Measurements from ENCODE around the gene HMMR. TPM values are rescaled to one million over a fixed set of nuclear protein-coding genes. Genes with fewer than 3 reads are reported as not detected.

The HMMR gene
- total and polyA plus RNA-seq, 2 donors from 2014 or later: 0.58 to 0.91 TPM

DNA sequence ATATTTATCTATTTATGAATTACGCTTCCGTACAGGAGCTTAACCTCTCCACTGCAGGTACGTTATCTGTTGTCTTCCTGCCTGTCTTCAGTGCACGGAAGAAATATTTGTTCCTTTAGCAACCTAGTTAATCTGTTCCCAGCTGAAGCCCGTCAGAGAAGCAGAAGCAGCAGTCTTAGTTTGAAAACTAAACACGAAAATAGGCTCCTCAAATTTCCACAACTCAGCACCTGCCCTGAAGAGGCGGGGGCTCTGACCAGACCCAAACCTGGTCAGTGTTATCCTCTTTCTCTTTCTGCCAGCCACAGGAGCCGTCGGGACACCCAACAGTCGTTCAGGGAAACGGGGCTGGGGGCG, 992 bp upstream of the HMMR start:
- FAIRE-seq: no peak

GRCh38 chr5:163459819-163460561, 442 bp upstream of the HMMR start, which contains the start of gene NUDCD2:
NUDCD2 (minus strand) TSS chr5:163460102; CDS start chr5:163460050, 52 bp downstream.
- FAIRE-seq (no peak), DNase-seq (peak; percentile 98 to 99 (median 99))
- TF ChIP-seq, protein P1, sequence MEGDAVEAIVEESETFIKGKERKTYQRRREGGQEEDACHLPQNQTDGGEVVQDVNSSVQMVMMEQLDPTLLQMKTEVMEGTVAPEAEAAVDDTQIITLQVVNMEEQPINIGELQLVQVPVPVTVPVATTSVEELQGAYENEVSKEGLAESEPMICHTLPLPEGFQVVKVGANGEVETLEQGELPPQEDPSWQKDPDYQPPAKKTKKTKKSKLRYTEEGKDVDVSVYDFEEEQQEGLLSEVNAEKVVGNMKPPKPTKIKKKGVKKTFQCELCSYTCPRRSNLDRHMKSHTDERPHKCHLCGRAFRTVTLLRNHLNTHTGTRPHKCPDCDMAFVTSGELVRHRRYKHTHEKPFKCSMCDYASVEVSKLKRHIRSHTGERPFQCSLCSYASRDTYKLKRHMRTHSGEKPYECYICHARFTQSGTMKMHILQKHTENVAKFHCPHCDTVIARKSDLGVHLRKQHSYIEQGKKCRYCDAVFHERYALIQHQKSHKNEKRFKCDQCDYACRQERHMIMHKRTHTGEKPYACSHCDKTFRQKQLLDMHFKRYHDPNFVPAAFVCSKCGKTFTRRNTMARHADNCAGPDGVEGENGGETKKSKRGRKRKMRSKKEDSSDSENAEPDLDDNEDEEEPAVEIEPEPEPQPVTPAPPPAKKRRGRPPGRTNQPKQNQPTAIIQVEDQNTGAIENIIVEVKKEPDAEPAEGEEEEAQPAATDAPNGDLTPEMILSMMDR (IDR thresholded peaks at IDR 0.05; ENCODE audit: borderline replicate concordance, extremely low read depth, insufficient read depth): no peak
- H3K27ac ChIP-seq (ENCODE audit: low read depth in 2 of 2, low read length in 2 of 2): peak within 1 kb of the TSS; percentile 98 to 100
- H3K4me3 ChIP-seq (ENCODE audit: low read length in 3 of 3): peak within 1 kb of the TSS; percentile 96 to 100 (median 100)
- peaks cover 0 to 3% (median 2%) of the 10 kb centered on the region in 3 donors for H3K36me3 ChIP-seq (ENCODE audit: control insufficient read depth in 2 of 3, insufficient read depth in 3 of 3, low read length in 3 of 3)
- intact Hi-C loops (cut with DNase I): no loop called here
- no peaks in the 10 kb centered on the region for H3K27me3 ChIP-seq (ENCODE audit: control insufficient read depth, insufficient read depth, low read length)
- H3K9ac ChIP-seq (ENCODE audit: low read length in 3 of 3): peak within 1 kb of the TSS; percentile 41 to 100 (median 83)
- no peaks in the 10 kb centered on the region for H3K9me3 ChIP-seq (ENCODE audit: control insufficient read depth in 2 of 3, insufficient read depth in 1 of 3, low read length in 3 of 3)
- H3K4me1 ChIP-seq (ENCODE audit: control insufficient read depth in 2 of 3, insufficient read depth in 2 of 3, low read depth in 1 of 3, low read length in 3 of 3): peaks cover 0 to 5% (median 4%) of the 10 kb centered on the region in 3 donors

More for the DNA sequence above, 992 bp upstream of the HMMR start:
- peaks cover 0 to 3% (median 2%) of the 10 kb centered on the region in 3 donors for H3K36me3 ChIP-seq (ENCODE audit: control insufficient read depth in 2 of 3, insufficient read depth in 3 of 3, low read length in 3 of 3)
- no peaks in the 10 kb centered on the region for H3K27me3 ChIP-seq (ENCODE audit: control insufficient read depth, insufficient read depth, low read length)
- peaks cover 0 to 5% (median 4%) of the 10 kb centered on the region in 3 donors for H3K4me1 ChIP-seq (ENCODE audit: control insufficient read depth in 2 of 3, insufficient read depth in 2 of 3, low read depth in 1 of 3, low read length in 3 of 3)
- peak overlapping the region; percentile 24 to 100 (median 83) for H3K9ac ChIP-seq (ENCODE audit: low read length in 3 of 3)
- intact Hi-C loops (cut with DNase I): no loop called here
- H3K9me3 ChIP-seq (ENCODE audit: control insufficient read depth in 2 of 3, insufficient read depth in 1 of 3, low read length in 3 of 3): no peaks in the 10 kb centered on the region
- peak overlapping the region; percentile 96 to 100 (median 100) for H3K4me3 ChIP-seq (ENCODE audit: low read length in 3 of 3)
- TF ChIP-seq, protein P1 (IDR thresholded peaks at IDR 0.05; ENCODE audit: borderline replicate concordance, extremely low read depth, insufficient read depth): no peak
- peak overlapping the region; percentile 98 to 100 for H3K27ac ChIP-seq (ENCODE audit: low read depth in 2 of 2, low read length in 2 of 2)
- DNase-seq: no peak

DNA sequence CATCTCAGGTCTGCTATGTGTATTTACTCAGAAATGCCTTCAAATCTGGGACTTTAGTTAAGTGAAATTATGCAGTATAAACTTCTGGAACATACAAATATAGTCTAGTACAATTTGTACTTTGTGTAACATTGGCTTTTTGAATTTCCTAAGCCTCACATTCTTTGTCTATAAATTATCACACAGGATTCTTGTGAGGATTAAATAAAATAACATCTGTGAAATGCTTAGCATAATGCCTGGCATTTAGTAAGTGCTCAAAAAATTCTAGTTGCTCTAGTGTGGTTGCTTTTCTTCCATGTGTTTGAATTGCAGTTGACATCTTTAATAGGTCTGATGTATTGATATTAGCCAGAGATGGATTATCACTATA, 2.6 kb downstream of the HMMR start:
- DNase-seq (no peak), FAIRE-seq (no peak)
- H3K27ac ChIP-seq (ENCODE audit: low read depth in 2 of 2, low read length in 2 of 2): no peak overlapping the region
- intact Hi-C loops (cut with DNase I): no loop called here
- no peaks in the 10 kb centered on the region for H3K9me3 ChIP-seq (ENCODE audit: control insufficient read depth in 2 of 3, insufficient read depth in 1 of 3, low read length in 3 of 3)
- no peaks in the 10 kb centered on the region for H3K36me3 ChIP-seq (ENCODE audit: control insufficient read depth in 2 of 3, insufficient read depth in 3 of 3, low read length in 3 of 3)
- TF ChIP-seq, protein P1 (IDR thresholded peaks at IDR 0.05; ENCODE audit: borderline replicate concordance, extremely low read depth, insufficient read depth): no peak
- H3K4me3 ChIP-seq (ENCODE audit: low read length in 3 of 3): no peak overlapping the region
- no peaks in the 10 kb centered on the region for H3K27me3 ChIP-seq (ENCODE audit: control insufficient read depth, insufficient read depth, low read length)
- H3K9ac ChIP-seq (ENCODE audit: low read length in 3 of 3): no peak overlapping the region
- H3K4me1 ChIP-seq (ENCODE audit: control insufficient read depth in 2 of 3, insufficient read depth in 2 of 3, low read depth in 1 of 3, low read length in 3 of 3): peaks cover 0 to 5% (median 4%) of the 10 kb centered on the region in 3 donors

Data from kidney (tissue), 14 donors.